ENCODE results near the gene WDFY4. TPM values are rescaled to one million over a fixed set of nuclear protein-coding genes. Genes with fewer than 3 reads are reported as not detected.

The WDFY4 gene
- total RNA-seq, 6 donors from 2014 or later: 10.1 to 48.9 (median 32.1) TPM

DNA sequence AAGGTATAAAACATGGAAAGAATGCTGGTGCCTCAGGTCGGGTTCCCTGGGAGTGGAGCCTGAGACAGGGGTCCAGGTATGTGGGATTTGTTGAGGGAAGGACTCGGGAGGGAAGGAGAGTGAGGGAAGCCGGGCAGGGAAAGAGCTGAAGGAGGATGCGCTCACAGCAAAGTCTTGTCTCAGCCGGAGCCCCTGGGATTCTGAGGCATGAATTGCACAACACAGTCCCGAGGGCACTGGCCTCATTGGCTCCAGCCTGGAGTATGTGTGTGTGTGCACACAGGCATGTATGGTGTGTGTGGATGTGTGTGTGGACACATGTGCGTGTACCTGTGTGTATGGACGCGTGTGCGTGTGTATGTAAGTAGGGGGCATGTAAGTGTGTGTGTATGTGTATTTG lies 87.4 kb downstream of the WDFY4 start:
- no peaks in the 10 kb centered on the region for H3K9me3 ChIP-seq
- H3K27ac ChIP-seq: no peak overlapping the region
- H3K4me1 ChIP-seq: no peaks in the 10 kb centered on the region
- H3K4me3 ChIP-seq: no peak overlapping the region
- no peaks in the 10 kb centered on the region for H3K27me3 ChIP-seq
- DNase-seq (no peak), ATAC-seq (ENCODE audit: low FRiP score in 2 of 2) (no peak)
- H3K36me3 ChIP-seq: no peaks in the 10 kb centered on the region
- TF ChIP-seq, protein P1, sequence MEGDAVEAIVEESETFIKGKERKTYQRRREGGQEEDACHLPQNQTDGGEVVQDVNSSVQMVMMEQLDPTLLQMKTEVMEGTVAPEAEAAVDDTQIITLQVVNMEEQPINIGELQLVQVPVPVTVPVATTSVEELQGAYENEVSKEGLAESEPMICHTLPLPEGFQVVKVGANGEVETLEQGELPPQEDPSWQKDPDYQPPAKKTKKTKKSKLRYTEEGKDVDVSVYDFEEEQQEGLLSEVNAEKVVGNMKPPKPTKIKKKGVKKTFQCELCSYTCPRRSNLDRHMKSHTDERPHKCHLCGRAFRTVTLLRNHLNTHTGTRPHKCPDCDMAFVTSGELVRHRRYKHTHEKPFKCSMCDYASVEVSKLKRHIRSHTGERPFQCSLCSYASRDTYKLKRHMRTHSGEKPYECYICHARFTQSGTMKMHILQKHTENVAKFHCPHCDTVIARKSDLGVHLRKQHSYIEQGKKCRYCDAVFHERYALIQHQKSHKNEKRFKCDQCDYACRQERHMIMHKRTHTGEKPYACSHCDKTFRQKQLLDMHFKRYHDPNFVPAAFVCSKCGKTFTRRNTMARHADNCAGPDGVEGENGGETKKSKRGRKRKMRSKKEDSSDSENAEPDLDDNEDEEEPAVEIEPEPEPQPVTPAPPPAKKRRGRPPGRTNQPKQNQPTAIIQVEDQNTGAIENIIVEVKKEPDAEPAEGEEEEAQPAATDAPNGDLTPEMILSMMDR (IDR thresholded peaks at IDR 0.05): no peak
- TF ChIP-seq POLR2AphosphoS5 (IDR thresholded peaks at IDR 0.05): no peak
- TF ChIP-seq POLR2A (IDR thresholded peaks at IDR 0.05): no peak
- no peak for TF ChIP-seq EP300 (IDR thresholded peaks at IDR 0.05)
- 78 to 83% methylated on average over 10 of the region's 10 CpGs for WGBS, 2 donors

DNA sequence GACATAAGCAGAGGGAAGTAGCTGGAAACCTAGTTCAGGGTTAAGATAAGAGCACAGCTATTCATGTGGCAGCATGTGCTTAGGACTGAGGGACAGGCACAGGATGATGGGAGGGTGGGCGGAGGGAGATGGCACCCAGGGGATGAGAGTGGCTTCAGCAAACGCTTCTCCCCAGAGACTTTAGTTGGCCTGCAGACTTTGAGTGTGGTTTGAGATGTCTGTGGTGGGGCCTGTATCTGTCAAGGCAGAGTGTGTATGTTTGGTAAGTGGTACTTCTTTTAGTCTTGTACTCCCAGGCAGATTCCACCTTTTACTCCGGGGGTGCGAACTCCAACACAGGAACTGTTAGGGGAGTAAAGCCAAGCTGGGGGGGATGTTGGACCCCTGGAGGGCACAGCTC lies 88.9 kb downstream of the WDFY4 start:
- ATAC-seq (ENCODE audit: low FRiP score in 2 of 2): no peak
- no peaks in the 10 kb centered on the region for H3K27me3 ChIP-seq
- no peak for TF ChIP-seq POLR2A (IDR thresholded peaks at IDR 0.05)
- no peak for TF ChIP-seq POLR2AphosphoS5 (IDR thresholded peaks at IDR 0.05)
- TF ChIP-seq EP300 (IDR thresholded peaks at IDR 0.05): no peak
- TF ChIP-seq, protein P1 (IDR thresholded peaks at IDR 0.05): no peak
- no peaks in the 10 kb centered on the region for H3K36me3 ChIP-seq
- WGBS, 2 donors: 83 to 87% methylated on average over 4 of the region's 4 CpGs
- H3K4me3 ChIP-seq: no peak overlapping the region
- H3K9me3 ChIP-seq: no peaks in the 10 kb centered on the region
- no peaks in the 10 kb centered on the region for H3K4me1 ChIP-seq
- DNase-seq: no peak
- no peak overlapping the region for H3K27ac ChIP-seq

DNA sequence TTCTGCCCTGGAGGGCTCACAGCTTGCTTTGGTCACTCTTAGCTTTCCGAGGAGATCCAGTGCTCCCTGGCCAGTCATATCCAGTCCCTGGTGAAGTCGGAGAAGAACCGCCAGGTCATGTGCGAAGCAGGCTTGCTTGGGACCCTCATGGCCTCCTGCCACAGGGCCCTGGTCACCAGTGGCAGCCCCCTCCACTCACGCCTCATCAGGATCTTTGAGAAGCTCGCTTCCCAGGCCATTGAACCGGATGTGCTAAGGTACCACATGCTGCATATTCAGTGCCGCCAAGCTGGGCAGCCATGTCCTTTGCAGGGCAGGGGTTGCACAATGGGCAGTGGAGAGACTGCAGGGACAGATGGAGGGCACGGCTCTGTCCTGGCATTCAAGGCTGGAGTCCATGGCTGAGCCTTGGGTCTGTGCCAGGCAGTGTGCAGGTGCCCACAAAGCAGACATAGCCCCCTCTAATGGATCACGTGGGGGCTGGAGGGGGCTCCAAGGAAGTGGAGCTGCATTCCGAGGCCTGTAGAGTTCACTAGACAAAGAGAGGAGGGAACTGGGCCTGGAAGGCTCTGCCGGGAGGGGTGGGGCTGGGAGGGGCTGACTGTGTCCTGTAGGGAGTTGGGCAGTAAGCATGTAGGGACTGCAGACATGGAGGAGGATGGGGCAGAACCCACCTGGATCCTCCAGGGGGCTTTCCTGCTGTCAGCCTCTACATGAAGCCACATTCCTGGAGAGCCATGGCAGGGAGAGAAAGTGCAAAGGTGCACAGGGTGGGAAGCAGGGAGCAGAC lies 89.9 kb downstream of the WDFY4 start:
- H3K9me3 ChIP-seq: no peaks in the 10 kb centered on the region
- H3K27ac ChIP-seq: no peak overlapping the region
- TF ChIP-seq, protein P1 (IDR thresholded peaks at IDR 0.05): no peak
- no peak for TF ChIP-seq POLR2A (IDR thresholded peaks at IDR 0.05)
- no peak for TF ChIP-seq POLR2AphosphoS5 (IDR thresholded peaks at IDR 0.05)
- no peak overlapping the region for H3K4me3 ChIP-seq
- H3K36me3 ChIP-seq: no peaks in the 10 kb centered on the region
- H3K27me3 ChIP-seq: no peaks in the 10 kb centered on the region
- H3K4me1 ChIP-seq: no peaks in the 10 kb centered on the region
- DNase-seq: no peak
- 80 to 93% methylated on average over 11 to 12 of the region's 12 CpGs for WGBS, 2 donors
- no peak for ATAC-seq (ENCODE audit: low FRiP score in 2 of 2)

DNA sequence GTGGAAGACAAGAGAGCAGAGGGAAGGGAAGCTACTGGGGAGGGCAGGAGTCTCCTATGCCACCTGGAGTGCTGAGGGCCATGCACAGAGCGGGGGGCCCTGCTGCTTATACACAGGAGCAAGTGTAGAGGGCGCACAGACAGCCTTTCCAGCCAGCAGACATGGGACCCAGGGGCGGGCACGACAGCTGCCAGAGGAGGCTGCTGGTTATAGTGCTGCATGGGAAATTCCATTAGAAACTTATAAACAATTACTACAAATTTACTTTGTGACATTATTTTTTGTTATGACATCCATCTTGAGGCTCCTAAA lies 90.5 kb downstream of the WDFY4 start:
- 86 to 93% methylated on average over 4 of the region's 4 CpGs for WGBS, 2 donors
- ATAC-seq (ENCODE audit: low FRiP score in 2 of 2) (no peak), DNase-seq (no peak)
- TF ChIP-seq POLR2AphosphoS5 (IDR thresholded peaks at IDR 0.05) (no peak), POLR2A (IDR thresholded peaks at IDR 0.05) (no peak), EP300 (IDR thresholded peaks at IDR 0.05) (no peak)
- TF ChIP-seq, protein P1 (IDR thresholded peaks at IDR 0.05): no peak
- no peak overlapping the region for H3K27ac ChIP-seq
- H3K4me1 ChIP-seq: no peaks in the 10 kb centered on the region
- no peaks in the 10 kb centered on the region for H3K36me3 ChIP-seq
- H3K27me3 ChIP-seq: no peaks in the 10 kb centered on the region
- no peak overlapping the region for H3K4me3 ChIP-seq
- H3K9me3 ChIP-seq: no peaks in the 10 kb centered on the region

DNA sequence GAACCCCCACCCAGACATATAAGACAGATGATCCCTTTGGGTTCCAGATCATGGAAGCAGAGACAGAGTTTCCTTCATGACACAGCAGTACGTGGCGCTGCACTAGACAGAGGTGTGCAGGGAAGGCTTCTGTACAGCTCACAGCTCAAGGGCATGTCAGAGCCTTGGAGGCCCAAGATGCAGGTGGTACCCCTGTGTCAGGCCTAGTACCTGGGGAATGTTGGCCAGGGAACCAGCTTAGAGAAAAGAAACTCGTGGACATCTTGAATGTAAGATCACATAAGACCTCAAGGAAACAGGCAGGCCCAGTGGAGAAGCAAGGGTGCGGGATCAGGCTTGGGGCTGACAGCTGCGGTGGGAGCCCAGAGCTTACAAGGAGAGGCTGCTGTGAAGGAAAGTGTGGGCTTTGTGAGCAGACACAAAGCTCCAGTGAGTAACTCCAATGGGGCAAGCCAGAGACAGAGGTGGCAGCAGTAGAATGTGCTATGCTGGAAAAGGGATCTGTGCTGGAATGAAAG lies 91.4 kb downstream of the WDFY4 start:
- WGBS, 2 donors: 86 to 88% methylated on average over 5 of the region's 5 CpGs
- TF ChIP-seq EP300 (IDR thresholded peaks at IDR 0.05): no peak
- no peak for TF ChIP-seq POLR2A (IDR thresholded peaks at IDR 0.05)
- TF ChIP-seq, protein P1 (IDR thresholded peaks at IDR 0.05): no peak
- TF ChIP-seq POLR2AphosphoS5 (IDR thresholded peaks at IDR 0.05): no peak

More for the DNA sequence above, 91.4 kb downstream of the WDFY4 start:
- H3K4me1 ChIP-seq: no peaks in the 10 kb centered on the region
- no peak overlapping the region for H3K4me3 ChIP-seq
- H3K9me3 ChIP-seq: no peaks in the 10 kb centered on the region
- DNase-seq (no peak), ATAC-seq (ENCODE audit: low FRiP score in 2 of 2) (no peak)
- no peaks in the 10 kb centered on the region for H3K36me3 ChIP-seq
- H3K27me3 ChIP-seq: no peaks in the 10 kb centered on the region
- H3K27ac ChIP-seq: no peak overlapping the region
